Loucy (cell line): ENCODE results near the gene NRSN1.

Source experiments
- H2AFZ ChIP-seq: fragments of 200-600 bp; sonication (generic); 2 replicates; pipeline ENCODE4 v1.6.0; 2016; ENCODE audit warnings: antibody characterized with exemption, mild to moderate bottlenecking, low read length, moderate library complexity
- H3F3A ChIP-seq: fragments of 200-600 bp; 2 replicates; pipeline ENCODE4 v1.6.0; 2016; ENCODE audit warnings: antibody characterized with exemption, low read depth, mild to moderate bottlenecking
- H3K27me3 ChIP-seq: fragments of 200-600 bp; sonication (generic); 2 replicates; pipeline ENCODE4 v1.6.1; 2014; ENCODE audit warnings: low read length, mild to moderate bottlenecking; ENCODE audit not compliant: insufficient read depth, poor library complexity, severe bottlenecking
- H3K36me3 ChIP-seq: fragments of 200-600 bp; sonication (generic); 2 replicates; pipeline ENCODE4 v1.6.1; 2016; ENCODE audit warnings: low read length; ENCODE audit not compliant: insufficient read depth
- H3K4me1 ChIP-seq: fragments of 200-600 bp; sonication (generic); 2 replicates; pipeline ENCODE4 v1.5.1; 2014; ENCODE audit warnings: low read length, mild to moderate bottlenecking; ENCODE audit not compliant: insufficient read depth, poor library complexity, severe bottlenecking
- H3K4me2 ChIP-seq: fragments of 200-600 bp; sonication (generic); 2 replicates; pipeline ENCODE4 v1.6.0; 2014; ENCODE audit warnings: antibody characterized with exemption, low read length, low read depth, mild to moderate bottlenecking; ENCODE audit not compliant: poor library complexity, severe bottlenecking
- H3K4me3 ChIP-seq: fragments of 200-600 bp; sonication (generic); 2 replicates; pipeline ENCODE4 v1.5.1; 2014; ENCODE audit warnings: low read length, mild to moderate bottlenecking, mixed read lengths; ENCODE audit not compliant: poor library complexity, severe bottlenecking
- H3K79me2 ChIP-seq: fragments of 200-600 bp; sonication (generic); 2 replicates; pipeline ENCODE4 v1.6.1; 2014; ENCODE audit warnings: low read length; ENCODE audit not compliant: insufficient read depth
- H3K9ac ChIP-seq: fragments of 200-600 bp; sonication (generic); 2 replicates; pipeline ENCODE4 v1.6.0; 2014; ENCODE audit warnings: mild to moderate bottlenecking, low read depth, low read length, moderate library complexity; ENCODE audit not compliant: poor library complexity, severe bottlenecking
- H3K9me2 ChIP-seq: fragments of 200-600 bp; sonication (generic); replicated peaks from 2 replicates; pipeline ENCODE4 v1.6.1; 2016; ENCODE audit warnings: low read depth, low read length, mixed read lengths
- H3K9me3 ChIP-seq: fragments of 200-600 bp; sonication (generic); 2 replicates; pipeline ENCODE4 v1.6.1; 2014; ENCODE audit warnings: mild to moderate bottlenecking, antibody characterized with exemption, low read length, low read depth; ENCODE audit not compliant: insufficient read depth
- H4K20me1 ChIP-seq: fragments of 200-600 bp; sonication (generic); 2 replicates; pipeline ENCODE4 v1.6.0; 2014; ENCODE audit warnings: antibody characterized with exemption, low read length, mild to moderate bottlenecking; ENCODE audit not compliant: insufficient read depth, poor library complexity, severe bottlenecking
- EZH2phosphoT487 ChIP-seq: fragments of 200-600 bp; IDR thresholded peaks from 2 replicates; pipeline ENCODE4 v1.6.1; 2018; ENCODE audit warnings: antibody characterized with exemption, mild to moderate bottlenecking, moderate library complexity, borderline replicate concordance
- TF ChIP-seq, protein P1 (sequence below): fragments of 200-600 bp; sonication (generic); conservative IDR thresholded peaks from 2 replicates; pipeline ENCODE4 v1.5.1; 2014; ENCODE audit warnings: mild to moderate bottlenecking, antibody characterized with exemption, low read length

The NRSN1 gene

DNA sequence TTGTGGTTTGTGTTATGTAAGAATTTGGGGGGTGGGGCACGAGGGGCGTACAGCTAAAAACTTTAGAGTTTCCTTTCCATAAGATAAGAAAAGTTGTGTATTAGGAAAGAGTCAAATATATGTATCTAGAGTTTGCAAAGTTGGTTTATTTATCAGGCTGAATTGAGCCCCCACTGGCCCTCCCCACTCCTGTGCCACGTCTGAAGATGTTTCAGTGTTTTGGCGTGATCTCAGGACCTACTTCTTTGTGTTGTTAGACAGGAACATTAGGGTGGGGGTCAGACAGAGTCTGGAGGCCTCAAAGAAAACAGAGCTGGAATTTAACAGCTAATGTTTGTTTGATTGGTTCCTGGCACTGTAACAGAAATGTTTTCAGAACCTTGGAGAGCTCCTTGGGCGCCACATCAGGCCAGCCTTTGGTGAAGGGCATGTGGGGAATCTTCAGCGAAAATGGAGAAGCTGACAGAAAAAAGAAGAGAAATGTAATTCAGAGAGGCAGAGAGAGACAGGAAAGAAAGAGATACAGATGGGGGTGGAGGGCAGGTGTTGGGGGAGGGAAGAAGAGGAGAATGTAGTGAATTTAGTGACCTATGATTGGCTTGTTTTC lies 674 bp downstream of the NRSN1 start:
- H3K27me3 ChIP-seq, result no peaks in the 10 kb centered on the region
- H3K9me3 ChIP-seq, result no peaks in the 10 kb centered on the region
- H4K20me1 ChIP-seq, result no peaks in the 10 kb centered on the region
- no peaks in the 10 kb centered on the region for H3K79me2 ChIP-seq
- no peaks in the 10 kb centered on the region for H3K9me2 ChIP-seq
- no peaks in the 10 kb centered on the region for H3K4me1 ChIP-seq
- H2AFZ ChIP-seq, result no peak overlapping the region
- no peak overlapping the region for H3K4me2 ChIP-seq
- no peaks in the 10 kb centered on the region for H3F3A ChIP-seq
- TF ChIP-seq EZH2phosphoT487, result no peak
- TF ChIP-seq, protein P1, sequence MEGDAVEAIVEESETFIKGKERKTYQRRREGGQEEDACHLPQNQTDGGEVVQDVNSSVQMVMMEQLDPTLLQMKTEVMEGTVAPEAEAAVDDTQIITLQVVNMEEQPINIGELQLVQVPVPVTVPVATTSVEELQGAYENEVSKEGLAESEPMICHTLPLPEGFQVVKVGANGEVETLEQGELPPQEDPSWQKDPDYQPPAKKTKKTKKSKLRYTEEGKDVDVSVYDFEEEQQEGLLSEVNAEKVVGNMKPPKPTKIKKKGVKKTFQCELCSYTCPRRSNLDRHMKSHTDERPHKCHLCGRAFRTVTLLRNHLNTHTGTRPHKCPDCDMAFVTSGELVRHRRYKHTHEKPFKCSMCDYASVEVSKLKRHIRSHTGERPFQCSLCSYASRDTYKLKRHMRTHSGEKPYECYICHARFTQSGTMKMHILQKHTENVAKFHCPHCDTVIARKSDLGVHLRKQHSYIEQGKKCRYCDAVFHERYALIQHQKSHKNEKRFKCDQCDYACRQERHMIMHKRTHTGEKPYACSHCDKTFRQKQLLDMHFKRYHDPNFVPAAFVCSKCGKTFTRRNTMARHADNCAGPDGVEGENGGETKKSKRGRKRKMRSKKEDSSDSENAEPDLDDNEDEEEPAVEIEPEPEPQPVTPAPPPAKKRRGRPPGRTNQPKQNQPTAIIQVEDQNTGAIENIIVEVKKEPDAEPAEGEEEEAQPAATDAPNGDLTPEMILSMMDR, result no peak
- no peak overlapping the region for H3K9ac ChIP-seq
- H3K36me3 ChIP-seq, result no peaks in the 10 kb centered on the region
- H3K4me3 ChIP-seq, result no peak overlapping the region

DNA sequence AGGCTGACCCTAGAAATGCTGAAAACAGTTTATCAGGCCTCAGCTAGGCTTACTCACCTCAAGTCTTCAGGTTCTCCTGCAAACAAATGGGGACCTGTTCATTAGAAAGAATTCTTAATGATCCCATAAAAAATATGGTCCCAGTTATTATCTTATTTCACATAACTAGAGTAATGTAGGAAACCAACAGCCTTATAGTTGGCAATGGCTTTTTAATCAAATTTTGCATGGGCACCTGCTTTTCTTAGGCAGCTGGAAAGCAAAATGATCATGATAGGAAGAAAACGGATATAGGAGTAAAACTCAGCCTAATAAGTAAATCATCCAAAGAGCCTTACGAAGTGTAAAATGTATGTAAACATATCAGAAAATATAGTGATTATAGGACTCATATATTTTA lies 1.3 kb downstream of the NRSN1 start:
- no peaks in the 10 kb centered on the region for H3K79me2 ChIP-seq
- H3K9me2 ChIP-seq, result no peaks in the 10 kb centered on the region
- no peak overlapping the region for H3K4me3 ChIP-seq
- H4K20me1 ChIP-seq, result no peaks in the 10 kb centered on the region
- no peaks in the 10 kb centered on the region for H3K27me3 ChIP-seq
- H3K36me3 ChIP-seq, result no peaks in the 10 kb centered on the region
- no peaks in the 10 kb centered on the region for H3F3A ChIP-seq
- no peaks in the 10 kb centered on the region for H3K9me3 ChIP-seq
- no peak for TF ChIP-seq EZH2phosphoT487
- TF ChIP-seq, protein P1, result no peak
- no peaks in the 10 kb centered on the region for H3K4me1 ChIP-seq
- no peak overlapping the region for H2AFZ ChIP-seq
- no peak overlapping the region for H3K4me2 ChIP-seq
- H3K9ac ChIP-seq, result no peak overlapping the region

DNA sequence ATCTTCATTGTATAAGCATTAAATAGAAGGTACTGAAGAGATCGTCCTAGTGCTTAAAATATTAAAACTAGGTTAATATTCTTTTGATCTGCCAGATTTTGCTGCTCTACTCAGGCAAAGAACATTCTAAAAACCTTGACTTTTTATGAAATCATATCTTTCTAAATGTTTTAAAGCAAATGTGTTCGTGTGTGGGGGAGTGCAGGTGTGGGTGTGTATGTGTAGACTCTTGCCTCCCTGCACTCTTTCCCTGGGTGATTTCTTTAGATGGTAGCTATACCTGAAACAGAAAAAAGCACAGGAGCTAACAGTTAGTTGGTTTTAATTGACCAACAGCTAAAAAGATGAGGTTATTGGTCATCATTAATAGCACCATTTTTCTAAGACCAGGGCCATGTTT lies 5.7 kb downstream of the NRSN1 start:
- H3K4me2 ChIP-seq, result no peak overlapping the region

More for the DNA sequence above, 5.7 kb downstream of the NRSN1 start:
- no peaks in the 10 kb centered on the region for H3F3A ChIP-seq
- H3K4me3 ChIP-seq, result no peak overlapping the region
- no peaks in the 10 kb centered on the region for H3K27me3 ChIP-seq
- H3K4me1 ChIP-seq, result no peaks in the 10 kb centered on the region
- no peaks in the 10 kb centered on the region for H4K20me1 ChIP-seq
- no peaks in the 10 kb centered on the region for H3K36me3 ChIP-seq
- H2AFZ ChIP-seq, result no peak overlapping the region
- no peaks in the 10 kb centered on the region for H3K9me2 ChIP-seq
- H3K9me3 ChIP-seq, result no peaks in the 10 kb centered on the region; the same call in 1 of the 2 replicates
- H3K9ac ChIP-seq, result no peak overlapping the region
- TF ChIP-seq, protein P1, result no peak
- TF ChIP-seq EZH2phosphoT487, result no peak
- H3K79me2 ChIP-seq, result no peaks in the 10 kb centered on the region
